GM18951 (cell line): ENCODE measurements around the gene ANKFY1.
"Not testable (repeated sequence)": the region's sequence is repeated elsewhere in the genome, so short reads cannot be mapped to it uniquely, and the experiment has no call there.

Experiments used
- POLR2A ChIP-seq: IDR thresholded peaks from 4 replicates; pipeline ENCODE4 v1.6.1; 2011; ENCODE audit warnings: mild to moderate bottlenecking; ENCODE audit not compliant: insufficient read length, insufficient read depth; ENCODE audit errors: extremely low read depth
- in situ Hi-C: fragments of 300-500 bp; cut with MboI; formaldehyde crosslinking; loops from one replicate; pipeline ENCODE4 v1.12.0; 2022; ENCODE audit warnings: low sequenced_read_pairs, mixed read lengths, inconsistent platforms; ENCODE audit not compliant: unreplicated experiment

ANKFY1 gene

DNA sequence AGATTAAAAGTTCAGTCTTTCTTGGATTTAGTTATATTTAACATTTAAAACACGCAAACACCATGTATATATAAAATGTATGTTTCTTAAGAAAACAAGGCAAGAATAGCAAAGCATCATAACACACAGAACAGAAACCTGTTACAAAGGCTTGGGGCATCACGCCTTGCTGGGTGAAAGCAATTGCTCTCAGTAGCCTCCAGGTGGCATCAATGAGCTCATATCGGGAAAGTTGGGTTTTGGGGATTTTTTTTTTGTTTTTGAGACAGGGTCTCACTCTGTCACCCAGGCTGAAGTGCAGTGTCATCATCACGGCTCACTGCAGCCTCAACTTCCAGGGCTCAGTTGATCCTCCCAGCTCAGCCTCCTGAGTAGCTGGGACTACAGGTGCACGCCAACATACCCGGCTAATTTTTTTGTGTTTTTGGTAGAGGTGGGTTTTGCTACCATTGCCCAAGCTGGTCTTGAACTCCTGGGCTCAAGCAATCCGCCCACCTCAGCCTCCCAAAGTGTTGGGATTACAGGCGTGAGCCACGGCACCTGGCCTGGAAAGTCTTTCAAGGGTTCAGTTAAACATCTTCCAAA lies 63.9 kb downstream of the ANKFY1 start:
- in situ Hi-C loops = no loop called here
- no peak for TF ChIP-seq POLR2A

GRCh38 chr17:4198995-4199394 lies 64.8 kb downstream of the ANKFY1 start:
- in situ Hi-C loops = no loop called here
- no peak for TF ChIP-seq POLR2A

DNA sequence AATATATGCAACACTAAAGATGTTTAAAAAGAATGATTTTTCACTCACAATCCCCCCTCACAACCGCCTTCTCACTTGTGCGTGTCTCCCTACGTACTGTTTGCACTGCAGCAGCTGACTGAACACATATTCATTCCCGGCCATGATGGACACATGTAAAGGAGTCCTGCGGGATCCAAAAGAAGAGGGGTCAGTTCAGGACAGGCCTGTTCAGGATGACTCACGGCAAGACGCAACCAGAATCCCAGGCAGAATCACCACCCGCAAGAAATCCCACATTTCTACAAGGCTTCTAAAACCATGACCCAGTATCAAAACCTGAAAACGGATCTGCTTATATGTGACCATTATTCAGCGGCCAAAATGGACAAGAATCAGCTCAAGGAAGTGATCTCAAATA lies 68.5 kb downstream of the ANKFY1 start:
- TF ChIP-seq POLR2A = no peak
- in situ Hi-C loops = no loop called here

- in situ Hi-C loops = no loop called here
- no peak for TF ChIP-seq POLR2A
These were observed 69.0 kb downstream of the ANKFY1 start for GRCh38 chr17:4194796-4195195.

DNA sequence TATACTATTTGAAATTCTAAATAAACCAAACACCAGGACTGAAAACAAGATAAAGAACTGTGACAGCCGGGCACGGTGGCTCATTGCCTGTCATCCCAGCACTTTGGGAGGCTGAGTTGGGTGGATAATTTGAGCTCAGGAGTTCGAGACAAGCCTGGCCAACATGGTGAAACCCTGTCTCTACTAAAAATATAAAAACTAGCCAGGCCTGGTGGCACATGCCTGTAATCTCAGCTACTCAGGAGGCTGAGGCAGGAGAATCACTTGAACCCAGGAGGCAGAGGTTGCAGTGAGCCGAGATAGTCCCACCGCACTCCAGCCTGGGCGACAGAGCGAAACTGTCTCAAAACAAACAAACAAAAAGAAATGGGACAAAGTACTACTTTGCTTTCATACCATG lies 73.0 kb downstream of the ANKFY1 start:
- in situ Hi-C loops = not testable (repeated sequence)

- no peak for TF ChIP-seq POLR2A
- in situ Hi-C loops = no loop called here
These were observed 74.5 kb downstream of the ANKFY1 start for GRCh38 chr17:4189280-4189679.

- in situ Hi-C loops = no loop called here
- TF ChIP-seq POLR2A = no peak
These were observed 75.7 kb downstream of the ANKFY1 start for GRCh38 chr17:4188076-4188475.

GRCh38 chr17:4187076-4187475 lies 76.7 kb downstream of the ANKFY1 start:
- in situ Hi-C loops = no loop called here

GRCh38 chr17:4186357-4186881 lies 77.4 kb downstream of the ANKFY1 start:
- TF ChIP-seq POLR2A = no peak
- in situ Hi-C loops = no loop called here

More at GRCh38 chr17:4187076-4187475, 76.7 kb downstream of the ANKFY1 start:
- TF ChIP-seq POLR2A = no peak

- no peak for TF ChIP-seq POLR2A
- in situ Hi-C loops = no loop called here
These were observed 78.1 kb downstream of the ANKFY1 start for GRCh38 chr17:4185656-4186055.

GRCh38 chr17:4184811-4185210 lies 79.0 kb downstream of the ANKFY1 start:
- in situ Hi-C loops = no loop called here
- no peak for TF ChIP-seq POLR2A

DNA sequence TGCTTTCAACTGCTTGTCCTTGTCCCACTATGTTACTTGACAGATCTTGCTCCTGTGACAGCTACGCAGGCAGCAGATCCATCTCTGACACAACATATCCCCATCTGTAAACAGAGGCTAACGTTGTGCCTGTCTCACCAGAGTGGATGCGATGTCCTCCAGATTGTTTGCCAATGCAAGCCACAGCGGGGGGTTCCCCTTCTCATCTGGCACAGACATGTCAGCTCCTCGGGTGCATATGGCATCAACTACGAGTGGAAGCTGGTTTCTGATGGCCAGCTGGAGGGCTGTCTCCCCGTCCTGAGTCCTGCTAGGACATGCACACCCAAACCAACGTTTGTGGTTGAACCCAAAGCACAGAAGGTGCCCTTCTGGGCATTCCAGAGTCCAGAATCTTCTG lies 81.7 kb downstream of the ANKFY1 start:
- in situ Hi-C loops = no loop called here
- TF ChIP-seq POLR2A = no peak

DNA sequence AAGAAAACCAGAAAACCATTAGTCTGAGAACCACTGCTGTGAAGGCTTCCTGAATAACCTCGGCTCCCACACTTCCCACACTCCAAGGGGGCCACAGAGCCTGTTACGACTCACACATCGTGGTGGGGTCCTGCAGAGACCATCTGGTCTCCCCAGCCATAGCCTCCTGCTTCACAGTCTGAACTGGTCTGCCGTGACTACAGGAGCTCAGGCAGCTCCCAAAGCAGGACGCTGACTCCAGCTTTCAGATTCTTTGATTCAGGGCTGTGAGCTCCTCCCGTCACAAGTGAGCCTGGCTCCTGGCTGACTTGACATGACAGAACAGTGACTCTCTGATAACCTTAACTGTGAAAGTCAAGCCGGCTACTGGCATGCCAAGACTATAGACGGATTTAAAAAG lies 83.0 kb downstream of the ANKFY1 start:
- TF ChIP-seq POLR2A = no peak
- in situ Hi-C loops = no loop called here

DNA sequence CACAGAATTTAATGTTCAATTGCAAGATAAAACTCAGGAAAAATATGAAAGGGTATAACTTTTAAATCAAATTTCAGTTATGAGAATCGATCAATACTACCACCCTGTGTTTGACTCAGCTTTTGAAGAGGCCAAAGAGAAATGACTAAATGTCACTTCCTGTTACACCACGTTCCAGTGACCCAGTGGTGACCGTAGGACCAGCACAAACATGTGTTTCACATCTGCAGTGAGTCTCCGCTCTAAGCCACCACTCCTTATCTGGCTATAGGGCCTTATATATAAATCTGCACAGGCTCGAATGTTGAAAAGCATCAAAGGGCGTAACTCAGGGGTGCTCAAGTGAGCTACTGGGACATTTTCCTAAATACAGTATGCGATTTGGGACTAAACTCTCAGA lies 84.7 kb downstream of the ANKFY1 start:
- TF ChIP-seq POLR2A = no peak
- in situ Hi-C loops = no loop called here

DNA sequence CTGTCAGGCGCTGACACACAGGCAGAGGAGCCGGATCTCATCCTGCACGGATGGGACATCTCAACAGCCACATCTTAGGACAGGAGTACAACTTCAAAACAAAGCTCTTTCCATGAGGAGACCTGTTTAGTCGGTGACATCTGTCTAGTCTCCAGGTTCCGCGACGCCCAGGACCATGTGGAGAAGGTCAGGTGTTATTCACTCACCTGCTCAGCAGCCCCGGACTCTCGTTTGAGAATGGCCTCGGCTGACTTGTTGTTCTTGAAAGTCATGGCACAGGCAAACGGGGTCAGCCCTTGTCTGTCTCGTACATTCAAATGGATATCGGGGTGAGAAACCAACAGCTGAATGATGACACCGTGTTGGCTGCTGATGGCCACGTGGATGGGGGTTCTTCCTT lies 85.1 kb downstream of the ANKFY1 start:
- TF ChIP-seq POLR2A = no peak
- in situ Hi-C loops = no loop called here
